Liver (tissue), 9 donors: ENCODE results near the gene C3. TPM values are rescaled to one million over a fixed set of nuclear protein-coding genes. Genes with fewer than 3 reads are reported as not detected.

Source experiments
- DNase-seq: peaks from one replicate; pipeline ENCODE4 v3.0.0-alpha.2; 2017; ENCODE audit warnings: low spot score
- H3K27ac ChIP-seq, 2 donors: one replicate each; pipeline ENCODE4 v1.7.0; 2013; ENCODE audit warnings: inconsistent platforms in 2 of 2, low read length in 2 of 2, control low read depth in 1 of 2, low read depth in 1 of 2, mild to moderate bottlenecking in 1 of 2
- H3K27me3 ChIP-seq, 4 donors: one replicate each; pipeline versions ENCODE4 v1.6.1 to v1.7.0; 2013; ENCODE audit warnings: low read length in 3 of 4, inconsistent platforms in 1 of 4, mild to moderate bottlenecking in 1 of 4, moderate library complexity in 1 of 4; ENCODE audit not compliant: control insufficient read depth in 4 of 4, insufficient read depth in 4 of 4
- H3K36me3 ChIP-seq, 4 donors: one replicate each; pipeline versions ENCODE4 v1.6.1 to v1.7.0; 2013; ENCODE audit warnings: low read length in 3 of 4, mild to moderate bottlenecking in 3 of 4, low read depth in 1 of 4, moderate library complexity in 1 of 4; ENCODE audit not compliant: control insufficient read depth in 4 of 4, insufficient read depth in 3 of 4
- H3K4me1 ChIP-seq, 4 donors: one replicate each; pipeline versions ENCODE4 v1.6.1 to v1.7.0; 2013; ENCODE audit warnings: low read length in 3 of 4, mild to moderate bottlenecking in 3 of 4, moderate library complexity in 1 of 4; ENCODE audit not compliant: control insufficient read depth in 4 of 4, insufficient read depth in 4 of 4
- H3K4me3 ChIP-seq, 3 donors: one replicate each; pipeline versions ENCODE4 v1.6.1 to v1.7.0; 2013; ENCODE audit warnings: low read length in 3 of 3, control low read depth in 1 of 3, low read depth in 1 of 3, mild to moderate bottlenecking in 1 of 3
- H3K9ac ChIP-seq, 2 donors: one replicate each; pipeline ENCODE4 v1.7.0; 2013; ENCODE audit warnings: low read length in 2 of 2, mild to moderate bottlenecking in 2 of 2, moderate library complexity in 2 of 2, control low read depth in 1 of 2, low read depth in 1 of 2
- H3K9me3 ChIP-seq, 4 donors: one replicate each; pipeline versions ENCODE4 v1.6.1 to v1.7.0; 2013; ENCODE audit warnings: low read length in 3 of 4; ENCODE audit not compliant: control insufficient read depth in 4 of 4
- ATF3 ChIP-seq: IDR thresholded peaks from 2 replicates; pipeline ENCODE4 v1.6.1; 2016; ENCODE audit warnings: antibody characterized with exemption
- CTCF ChIP-seq: fragments of 150-350 bp; IDR thresholded peaks from 2 replicates; pipeline ENCODE4 v1.5.1; 2017; ENCODE audit warnings: improper control_type of control experiment, low read depth, low read length; ENCODE audit not compliant: missing input control
- EGR1 ChIP-seq, 2 donors: IDR thresholded peaks; 2 replicates each; pipeline ENCODE4 v1.6.1; 2016 to 2018; ENCODE audit warnings: antibody characterized with exemption in 2 of 2, low read depth in 2 of 2
- FOXA1 ChIP-seq: IDR thresholded peaks from 2 replicates; pipeline ENCODE4 v1.6.1; 2016; ENCODE audit warnings: antibody characterized with exemption
- FOXA2 ChIP-seq: IDR thresholded peaks from 2 replicates; pipeline ENCODE4 v1.6.1; 2016; ENCODE audit warnings: antibody characterized with exemption
- GABPA ChIP-seq, 2 donors: IDR thresholded peaks in 1 of 2; conservative IDR thresholded peaks in 1 of 2; 2 replicates each; pipeline ENCODE4 v1.6.1; 2016; ENCODE audit warnings: antibody characterized with exemption in 2 of 2, mild to moderate bottlenecking in 1 of 2, moderate library complexity in 1 of 2
- HNF4A ChIP-seq, 2 donors: conservative IDR thresholded peaks; 2 replicates each; pipeline ENCODE4 v1.6.1; 2016; ENCODE audit warnings: antibody characterized with exemption in 2 of 2, mild to moderate bottlenecking in 2 of 2
- HNF4G ChIP-seq: IDR thresholded peaks from 2 replicates; pipeline ENCODE4 v1.6.1; 2016; ENCODE audit warnings: antibody characterized with exemption
- JUND ChIP-seq, 2 donors: IDR thresholded peaks; 2 replicates each; pipeline ENCODE4 v1.6.1; 2016; ENCODE audit warnings: antibody characterized with exemption in 2 of 2
- MAX ChIP-seq: IDR thresholded peaks from 2 replicates; pipeline ENCODE4 v1.6.1; 2016; ENCODE audit warnings: antibody characterized with exemption
- NR2F2 ChIP-seq: IDR thresholded peaks from 2 replicates; pipeline ENCODE4 v1.6.1; 2016; ENCODE audit warnings: antibody characterized with exemption
- REST ChIP-seq: IDR thresholded peaks from 2 replicates; pipeline ENCODE4 v1.6.1; 2016; ENCODE audit warnings: antibody characterized with exemption, mild to moderate bottlenecking
- RXRA ChIP-seq, 2 donors: IDR thresholded peaks; 2 replicates each; pipeline ENCODE4 v1.6.1; 2017 to 2018; ENCODE audit warnings: antibody characterized with exemption in 2 of 2, mild to moderate bottlenecking in 1 of 2
- SP1 ChIP-seq: IDR thresholded peaks from 2 replicates; pipeline ENCODE4 v1.6.1; 2018; ENCODE audit warnings: antibody characterized with exemption, mild to moderate bottlenecking
- TAF1 ChIP-seq: conservative IDR thresholded peaks from 2 replicates; pipeline ENCODE4 v1.6.1; 2016; ENCODE audit warnings: antibody characterized with exemption, mild to moderate bottlenecking
- YY1 ChIP-seq: IDR thresholded peaks from 2 replicates; pipeline ENCODE4 v1.6.1; 2016; ENCODE audit warnings: antibody characterized with exemption, mild to moderate bottlenecking
- ZBTB33 ChIP-seq: IDR thresholded peaks from 2 replicates; pipeline ENCODE4 v1.6.1; 2016; ENCODE audit warnings: antibody characterized with exemption
- WGBS: extraction: QIAGEN DNeasy Blood & Tissue Kit; methylation state at CpG from one replicate; pipeline ENCODE4 v1.1.7; 2013; 5-methylcytosine and 5-hydroxymethylcytosine counted together
- polyA plus RNA-seq, 2 donors: library from polyadenylated mRNA; stranded (reverse) in 1 of 2; unstranded in 1 of 2; fragments of 200-250 nt in 1 of 2; fragments of >200 nt in 1 of 2; fragmentation: Nextera tagmentation in 1 of 2; extraction: Ambion mirVana in 1 of 2; gene quantifications; one replicate each; pipeline versions ENCODE4 v1.2.1 to v1.2.3, GENCODE V29; 2013 to 2015
- total RNA-seq, 2 donors: library from RNA; depleted of rRNA; stranded (reverse); fragments of >200 nt; gene quantifications; one replicate each; pipeline ENCODE4 v1.2.3, GENCODE V29; 2014
- donor health status: healthy.
- donor health status: healthy.
- donor health status: healthy.
- donor health status: healthy.
- donor health status: healthy.

C3 gene
- total and polyA plus RNA-seq, 4 donors, result 4,543 to 9,349 (median 8,015) TPM

GRCh38 chr19:6692027-6692426, 28.4 kb downstream of the C3 start:
- no peak for TF ChIP-seq REST
- TF ChIP-seq RXRA (IDR thresholded peaks at IDR 0.05), result no peak
- TF ChIP-seq JUND (IDR thresholded peaks at IDR 0.05), result no peak
- no peak for TF ChIP-seq MAX
- TF ChIP-seq HNF4A (conservative IDR thresholded peaks at IDR 0.05), result no peak
- TF ChIP-seq FOXA2, result no peak
- TF ChIP-seq HNF4G, result no peak
- no peak for TF ChIP-seq FOXA1
- no peak for TF ChIP-seq GABPA (IDR thresholded peaks at IDR 0.05 in 1 of 2, conservative IDR thresholded peaks at IDR 0.05 in 1 of 2)
- no peak for TF ChIP-seq ZBTB33
- no peak for TF ChIP-seq YY1
- TF ChIP-seq EGR1 (IDR thresholded peaks at IDR 0.05; ENCODE audit: low read depth in 2 of 2), result no peak
- peaks cover 30 to 69% (median 62%) of the 10 kb centered on the region in 4 donors for H3K36me3 ChIP-seq
- DNase-seq, result no peak

GRCh38 chr19:6691342-6691741, 29.1 kb downstream of the C3 start:
- H3K27me3 ChIP-seq, result no peaks in the 10 kb centered on the region
- peaks cover 0 to 15% (median 4%) of the 10 kb centered on the region in 4 donors for H3K4me1 ChIP-seq
- H3K4me3 ChIP-seq, result no peak overlapping the region
- no peak for TF ChIP-seq RXRA (IDR thresholded peaks at IDR 0.05)
- no peak for TF ChIP-seq TAF1
- TF ChIP-seq FOXA1, result no peak
- TF ChIP-seq JUND (IDR thresholded peaks at IDR 0.05), result no peak
- no peak for TF ChIP-seq NR2F2
- no peak for TF ChIP-seq CTCF
- TF ChIP-seq EGR1 (IDR thresholded peaks at IDR 0.05; ENCODE audit: low read depth in 2 of 2), result no peak
- no peak for TF ChIP-seq FOXA2
- TF ChIP-seq ZBTB33, result no peak
- no peak for TF ChIP-seq HNF4A (conservative IDR thresholded peaks at IDR 0.05)
- no peak for TF ChIP-seq HNF4G
- no peak for TF ChIP-seq SP1
- no peak for TF ChIP-seq GABPA (IDR thresholded peaks at IDR 0.05 in 1 of 2, conservative IDR thresholded peaks at IDR 0.05 in 1 of 2)
- TF ChIP-seq ATF3, result no peak
- H3K27ac ChIP-seq, result no peak overlapping the region
- no peaks in the 10 kb centered on the region for H3K9me3 ChIP-seq
- WGBS, result 85% methylated on average over 8 of the region's 8 CpGs
- H3K36me3 ChIP-seq, result peaks cover 29 to 75% (median 65%) of the 10 kb centered on the region in 4 donors
- DNase-seq, result no peak
- H3K9ac ChIP-seq, result no peak overlapping the region

More at GRCh38 chr19:6692027-6692426, 28.4 kb downstream of the C3 start:
- H3K27ac ChIP-seq, result peak overlapping the region in 1 of 2 donors; percentile 36
- no peaks in the 10 kb centered on the region for H3K27me3 ChIP-seq
- H3K9me3 ChIP-seq, result no peaks in the 10 kb centered on the region
- peaks cover 0 to 16% (median 4%) of the 10 kb centered on the region in 4 donors for H3K4me1 ChIP-seq
- 90% methylated on average over 10 of the region's 10 CpGs for WGBS
- H3K9ac ChIP-seq, result no peak overlapping the region
- H3K4me3 ChIP-seq, result no peak overlapping the region
